HepG2 (cell line): ENCODE measurements around the gene TMEM247. TPM values are rescaled to one million over a fixed set of nuclear protein-coding genes. Genes with fewer than 3 reads are reported as not detected.
A peak's percentile ranks its signal among the peaks of the same experiment; 100 is the strongest.

Source experiments
- ATAC-seq: fragments of 200-7000 bp; cut with Tn5 transposase; 3 replicates; pipeline ENCODE4 v1.9.1; 2020; ENCODE audit warnings: mild to moderate bottlenecking, moderate library complexity
- BruUV-seq: library from RNA; stranded (reverse); fragments of 400-500 nt; replicated peaks from 2 replicates; lab custom pipeline; 2021; lab: Mats Ljungman, UMichigan
- CTCF ChIA-PET: fragments of 300-600 bp; formaldehyde crosslinking; extraction: SDS; loops from one replicate; lab custom pipeline; 2021; ENCODE audit warnings: low total read pairs, inconsistent platforms, low intra/inter-chr PET ratio; lab: Yijun Ruan, JAX
- POLR2A ChIA-PET: fragments of 350-600 bp; sonication (Branson Sonifier 250); formaldehyde crosslinking; loops from one replicate; lab custom pipeline; 2020; ENCODE audit warnings: antibody characterized with exemption, inconsistent platforms; lab: Yijun Ruan, JAX
- DNase-seq: peaks from one replicate; pipeline ENCODE4 v3.0.0-alpha.2; 2015; ENCODE audit warnings: low spot score
- FAIRE-seq: peaks from 3 replicates; lab custom pipeline; 2011; peaks lifted over from hg19 to GRCh38; lab: Jason Lieb, UNC
- H2AFZ ChIP-seq: one replicate; pipeline ENCODE4 v1.6.1; 2011; ENCODE audit warnings: low read length, inconsistent platforms
- H3K27ac ChIP-seq: fragments of 300-600 bp; 3 replicates; pipeline ENCODE4 v1.8.0; 2011; ENCODE audit warnings: mixed run types, mild to moderate bottlenecking, mixed read lengths, low read length, inconsistent platforms; ENCODE audit not compliant: insufficient read depth; ENCODE audit errors: extremely low read length
- H3K27me3 ChIP-seq, 2 experiments: fragments of 200-600 bp in 1 of 2; 2 replicates in 1 of 2; 3 replicates in 1 of 2; pipeline versions ENCODE4 v1.6.0 to v1.8.0; 2011; ENCODE audit warnings: low read length in 2 of 2, mild to moderate bottlenecking in 2 of 2, moderate library complexity in 2 of 2, inconsistent platforms in 1 of 2; ENCODE audit not compliant: insufficient read depth in 2 of 2, control insufficient read depth in 1 of 2
- H3K36me3 ChIP-seq, 2 experiments: fragments of 200-600 bp in 1 of 2; replicated peaks in 1 of 2; 2 replicates in 1 of 2; 3 replicates in 1 of 2; pipeline versions ENCODE4 v1.5.1 to v1.8.0; 2011; ENCODE audit warnings: low read length in 2 of 2, inconsistent platforms in 1 of 2; ENCODE audit not compliant: insufficient read depth in 2 of 2, control insufficient read depth in 1 of 2
- H3K4me1 ChIP-seq: 2 replicates; pipeline ENCODE4 v1.5.1; 2012; ENCODE audit warnings: low read length, inconsistent platforms; ENCODE audit not compliant: insufficient read depth
- H3K4me2 ChIP-seq: 2 replicates; pipeline ENCODE4 v1.6.0; 2011; ENCODE audit warnings: low read depth, low read length, inconsistent platforms
- H3K4me3 ChIP-seq, 3 experiments: fragments of 200-600 bp in 1 of 3; sonication (generic), shearing (Covaris generic) in 1 of 3; replicated peaks in 1 of 3; 2 replicates each; pipeline ENCODE4 v1.5.1; 2011 to 2016; ENCODE audit warnings: low read length in 3 of 3, inconsistent platforms in 2 of 3, low read depth in 2 of 3, mild to moderate bottlenecking in 2 of 3, control low read depth in 1 of 3, mixed read lengths in 1 of 3; ENCODE audit not compliant: insufficient read depth in 1 of 3
- H3K79me2 ChIP-seq: one replicate; pipeline ENCODE4 v1.6.1; 2011; ENCODE audit warnings: low read length, inconsistent platforms; ENCODE audit not compliant: insufficient read depth
- H3K9ac ChIP-seq: 2 replicates; pipeline ENCODE4 v1.6.0; 2011; ENCODE audit warnings: mild to moderate bottlenecking, low read depth, low read length, inconsistent platforms; ENCODE audit not compliant: insufficient read depth
- H3K9me3 ChIP-seq: 2 replicates; pipeline ENCODE4 v1.5.1; 2012; ENCODE audit warnings: mild to moderate bottlenecking, low read length
- H4K20me1 ChIP-seq: 2 replicates; pipeline ENCODE4 v1.6.0; 2011; ENCODE audit warnings: inconsistent platforms, mild to moderate bottlenecking, low read length, moderate library complexity; ENCODE audit not compliant: insufficient read depth
- BRCA1 ChIP-seq: sonication (generic); formaldehyde crosslinking; IDR thresholded peaks from 2 replicates; pipeline ENCODE4 v1.4.0; 2020; ENCODE audit warnings: missing genetic modification reagents
- CHD2 ChIP-seq: IDR thresholded peaks from 2 replicates; pipeline ENCODE4 v1.6.1; 2011; ENCODE audit warnings: low read depth, low read length, improper control_type of control experiment
- DNMT1 ChIP-seq: sonication (generic); formaldehyde crosslinking; IDR thresholded peaks from 2 replicates; pipeline ENCODE4 v1.5.1; 2020; ENCODE audit warnings: mild to moderate bottlenecking, missing genetic modification reagents
- DZIP1 ChIP-seq: sonication (generic); formaldehyde crosslinking; IDR thresholded peaks from 2 replicates; pipeline ENCODE4 v1.5.0; 2020; ENCODE audit warnings: mild to moderate bottlenecking, missing genetic modification reagents
- HOXA3 ChIP-seq: sonication (generic); formaldehyde crosslinking; IDR thresholded peaks from 2 replicates; pipeline ENCODE4 v1.5.0; 2020; ENCODE audit warnings: missing genetic modification reagents
- IKZF1 ChIP-seq: fragments of 450-650 bp; IDR thresholded peaks from 2 replicates; pipeline ENCODE4 v1.7.1; 2016
- KAT8 ChIP-seq: IDR thresholded peaks from 2 replicates; pipeline ENCODE4 v1.6.1; 2016; ENCODE audit warnings: missing genetic modification reagents, missing compliant biosample characterization
- MIER2 ChIP-seq: IDR thresholded peaks from 2 replicates; pipeline ENCODE4 v1.6.1; 2016; ENCODE audit warnings: missing biosample characterization, missing genetic modification reagents
- MIER3 ChIP-seq: IDR thresholded peaks from 2 replicates; pipeline ENCODE4 v1.6.1; 2016; ENCODE audit warnings: missing compliant biosample characterization, borderline replicate concordance
- MZF1 ChIP-seq: sonication (generic); formaldehyde crosslinking; IDR thresholded peaks from 2 replicates; pipeline ENCODE4 v1.8.1; 2023; ENCODE audit warnings: mild to moderate bottlenecking, missing genetic modification reagents, borderline replicate concordance
- NCOA2 ChIP-seq: sonication (generic); formaldehyde crosslinking; IDR thresholded peaks from 2 replicates; pipeline ENCODE4 v1.8.0; 2022; ENCODE audit warnings: inconsistent platforms
- NFE2 ChIP-seq: sonication (generic); formaldehyde crosslinking; IDR thresholded peaks from 2 replicates; pipeline ENCODE4 v1.4.0; 2020; ENCODE audit warnings: missing genetic modification reagents
- NFIC ChIP-seq: IDR thresholded peaks from 2 replicates; pipeline ENCODE4 v1.6.1; 2012; ENCODE audit warnings: mild to moderate bottlenecking, low read length, inconsistent platforms
- PATZ1 ChIP-seq: sonication (generic); formaldehyde crosslinking; IDR thresholded peaks from 2 replicates; pipeline ENCODE4 v1.4.0; 2020; ENCODE audit warnings: missing genetic modification reagents
- RNF2 ChIP-seq: fragments of 450-650 bp; conservative IDR thresholded peaks from 2 replicates; pipeline ENCODE4 v1.6.1; 2016; ENCODE audit warnings: low read depth
- STAG1 ChIP-seq: sonication (generic); formaldehyde crosslinking; IDR thresholded peaks from 2 replicates; pipeline ENCODE4 v1.4.0; 2020; ENCODE audit warnings: missing genetic modification reagents
- TCF7L2 ChIP-seq: IDR thresholded peaks from 2 replicates; pipeline ENCODE4 v1.6.1; 2011; ENCODE audit warnings: mild to moderate bottlenecking, low read depth, low read length, moderate library complexity
- U2AF1 ChIP-seq: fragments of 200-400 bp; formaldehyde crosslinking; optimal IDR thresholded peaks from 2 replicates; pipeline ENCODE3; 2017; ENCODE audit warnings: mild to moderate bottlenecking, low read depth, low read length
- ZBTB21 ChIP-seq: sonication (generic); formaldehyde crosslinking; IDR thresholded peaks from 2 replicates; pipeline ENCODE4 v1.4.0; 2020; ENCODE audit warnings: missing genetic modification reagents
- ZNF224 ChIP-seq: sonication (generic); formaldehyde crosslinking; IDR thresholded peaks from 2 replicates; pipeline ENCODE4 v1.5.0; 2020; ENCODE audit warnings: mild to moderate bottlenecking, missing genetic modification reagents
- ZNF503 ChIP-seq: sonication (generic); formaldehyde crosslinking; IDR thresholded peaks from 2 replicates; pipeline ENCODE4 v1.4.0; 2020; ENCODE audit warnings: missing genetic modification reagents
- ZNF552 ChIP-seq: sonication (generic); formaldehyde crosslinking; IDR thresholded peaks from 2 replicates; pipeline ENCODE4 v1.9.0; 2022; ENCODE audit warnings: missing genetic modification reagents, mild to moderate bottlenecking, borderline replicate concordance
- ZNF7 ChIP-seq: IDR thresholded peaks from 2 replicates; pipeline ENCODE4 v1.6.1; 2016; ENCODE audit warnings: missing biosample characterization, missing genetic modification reagents
- WGBS: methylation state at CpG from one replicate; pipeline ENCODE4 v1.1.6; 2017; ENCODE audit warnings: low lambda C conversion rate; 5-methylcytosine and 5-hydroxymethylcytosine counted together
- in situ Hi-C: cut with HindIII; loops from 2 replicates; pipeline ENCODE4 v1.10.0; 2017; ENCODE audit warnings: low pct_unique_long_range_greater_than_20kb; ENCODE audit not compliant: extremely low pct_ligation_motif_present
- intact Hi-C: fragments of 100-400 bp; cut with micrococcal nuclease; formaldehyde crosslinking; loops from one replicate; pipeline ENCODE4 v1.10.0; 2022; ENCODE audit not compliant: unreplicated experiment
- polyA plus RNA-seq, 8 experiments: library from polyadenylated mRNA; depleted of rRNA in 3 of 8; stranded (reverse) in 7 of 8; unstranded in 1 of 8; fragments of >200 nt; fragmentation: Illumina TruSeq in 4 of 8; extraction: Trizol in 4 of 8; gene quantifications; 2 replicates each; pipeline versions ENCODE4 v1.2.1 to v1.2.3, GENCODE V29; 2011 to 2016; ENCODE audit warnings: low read depth in 4 of 8, missing spikeins in 1 of 8, mixed read lengths in 1 of 8; ENCODE audit not compliant: insufficient read depth in 1 of 8
- total RNA-seq, 5 experiments: library from RNA; depleted of rRNA; stranded (reverse); fragments of >200 nt; fragmentation: Illumina TruSeq; extraction: Trizol; gene quantifications; 2 replicates each; pipeline ENCODE4 v1.2.3, GENCODE V29; 2016; ENCODE audit warnings: low read depth in 1 of 5

TMEM247 gene
- total and polyA plus RNA-seq, 2 of the 13 experiments (the other 11 are each of a cell fraction or from before 2014, with no cell fraction given), result not detected

DNA sequence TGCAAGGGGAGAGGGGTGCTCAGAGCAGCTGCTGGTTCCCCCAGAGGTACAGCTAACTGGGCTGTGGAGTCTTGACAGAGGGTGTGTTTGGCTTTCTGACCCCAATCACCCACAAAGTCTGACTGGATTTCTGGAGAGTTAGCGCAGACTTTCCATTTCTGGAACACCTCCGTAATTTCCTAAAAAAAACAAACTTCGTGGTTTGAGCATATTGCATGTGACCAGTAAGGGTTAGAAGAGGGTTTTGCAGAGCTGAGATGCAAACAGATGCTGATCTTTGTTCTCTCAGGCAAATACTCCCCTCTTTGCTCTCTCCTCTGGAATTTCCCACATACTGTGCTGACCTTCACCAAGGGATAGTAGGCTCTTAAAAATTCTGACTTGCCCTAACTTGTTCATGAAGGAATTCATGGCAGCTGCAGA lies 44.5 kb upstream of the TMEM247 start:
- Histone ChIP-seq H3K27me3 (no peaks in the 10 kb centered on the region), H3K9ac (no peak overlapping the region), H2AFZ (peak overlapping the region; percentile 7), H3K79me2 (no peaks in the 10 kb centered on the region), H3K9me3 (no peaks in the 10 kb centered on the region), H3K36me3 (no peaks in the 10 kb centered on the region), H3K4me1 (peaks cover 94% of the 10 kb centered on the region), H3K27ac (peak overlapping the region; percentile 59), H3K4me2 (peak overlapping the region; percentile 41), H4K20me1 (no peaks in the 10 kb centered on the region), H3K4me3 (peak overlapping the region in 1 of 3 experiments; percentile 0; a peak in 1 of 6 replicates)
- ChIA-PET CTCF (no interaction called here), POLR2A (interaction anchor here (1.0 to 1.2 kb wide), 6 partner anchors 18 to 26 kb away, joined by 3 to 9 read pairs (median 4); no protein-coding TSS in a partner anchor)
- ATAC-seq (peak; percentile 89), FAIRE-seq (peak; percentile 93), DNase-seq (peak; percentile 88)
- in situ Hi-C loops, result no loop called here
- intact Hi-C loops, result no loop called here
- no TSS peak for BruUV-seq
- 25% methylated on average over 3 of the region's 3 CpGs for WGBS
- TF ChIP-seq BRCA1 (CRISPR knock-in tag) (no peak), NFE2 (CRISPR knock-in tag) (no peak), NCOA2 (CRISPR knock-in tag) (peak; percentile 82), PATZ1 (CRISPR knock-in tag) (no peak; the same call in 1 of the 2 replicates), ZBTB21 (CRISPR knock-in tag) (no peak), MZF1 (CRISPR knock-in tag) (no peak), NFIC (0 out of 2 replicates have a peak, but pooled peaks have one; percentile 44), CHD2 (no peak), ZNF503 (no peak), DZIP1 (CRISPR knock-in tag) (no peak), KAT8 (CRISPR knock-in tag) (peak; percentile 35; the same call in 1 of the 2 replicates), STAG1 (no peak), RNF2 (no peak), DNMT1 (CRISPR knock-in tag) (no peak), HOXA3 (CRISPR knock-in tag) (peak; percentile 30; the same call in 1 of the 2 replicates), MIER2 (CRISPR knock-in tag) (no peak), TCF7L2 (no peak), ZNF552 (CRISPR knock-in tag) (no peak), U2AF1 (no peak), ZNF7 (no peak), IKZF1 (no peak), ZNF224 (no peak), MIER3 (CRISPR knock-in tag) (no peak)
